Right lobe of liver (tissue), 4 donors: ENCODE measurements around the gene CACNA2D2.

Experiments used
- CTCF ChIP-seq, 4 donors: fragments of 200-600 bp in 3 of 4; fragments of 450-650 bp in 1 of 4; IDR thresholded peaks; one replicate each; pipeline versions ENCODE4 v1.5.1 to v1.8.0; 2016 to 2022; ENCODE audit warnings: antibody characterized with exemption in 4 of 4, mild to moderate bottlenecking in 2 of 4
- POLR2A ChIP-seq: fragments of 450-650 bp; IDR thresholded peaks from one replicate; pipeline ENCODE4 v1.6.1; 2017; ENCODE audit warnings: antibody characterized with exemption, mild to moderate bottlenecking
- donor health status: DM: no; HTN: no; CAD: no.
- donor health status: DM: no; HTN: no; CAD: no.
- donor health status: DM: no; HTN: yes; CAD: no.

- TF ChIP-seq CTCF (IDR thresholded peaks at IDR 0.05) (no peak), POLR2A (no peak)
Measured at GRCh38 chr3:50467919-50468318, 35.5 kb downstream of the CACNA2D2 start.
